Measurements from ENCODE around the gene C9.
"Not testable (repeated sequence)": the region's sequence is repeated elsewhere in the genome, so short reads cannot be mapped to it uniquely, and the experiment has no call there.

The C9 gene

DNA sequence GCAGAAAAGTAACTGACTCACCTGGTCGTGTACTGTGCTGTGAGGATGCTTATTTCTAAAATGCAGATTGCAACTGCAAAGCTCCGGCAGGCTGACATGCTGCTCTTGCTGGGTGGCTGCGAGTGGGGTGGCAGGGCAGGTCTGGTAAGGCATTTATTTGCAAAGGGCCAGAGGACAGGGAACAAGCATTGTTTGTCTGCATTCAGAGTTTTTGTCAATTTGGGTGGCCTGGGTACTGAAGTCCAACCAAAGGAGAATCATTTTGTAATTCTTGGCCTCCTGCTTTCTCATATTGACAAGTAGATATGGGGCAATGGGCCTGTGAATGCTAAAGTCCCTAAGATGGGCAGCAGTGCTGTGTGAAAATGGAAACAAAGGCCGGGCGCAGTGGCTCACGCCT lies at the start of gene C9:
Gene C9, minus strand, starts transcription at position 129 of the 400 bp plus-strand sequence. Its CDS starts 31 bp downstream, at position 98.
- no peak for DNase-seq (ENCODE audit: low spot score)

DNA sequence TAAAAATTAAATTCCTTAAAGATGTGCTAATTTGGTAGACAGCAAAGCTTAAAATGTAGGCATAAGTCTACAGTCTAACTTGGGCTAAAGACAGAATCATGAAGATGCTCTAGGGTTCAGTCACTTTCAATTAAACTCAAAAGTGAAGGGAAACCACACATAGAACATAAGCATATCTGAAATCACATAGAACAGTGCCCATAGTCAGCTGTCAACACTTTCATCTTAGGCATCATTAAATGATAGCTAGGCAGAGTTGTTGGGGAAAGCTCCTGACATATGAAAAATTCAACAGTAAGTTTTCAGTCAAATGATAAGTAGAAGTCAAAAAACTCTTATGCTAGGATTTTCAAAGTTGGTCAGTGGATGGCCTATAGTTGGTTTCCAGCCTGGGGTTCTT lies 49.5 kb upstream of the C9 start:
- no peak for DNase-seq (ENCODE audit: low spot score)

DNA sequence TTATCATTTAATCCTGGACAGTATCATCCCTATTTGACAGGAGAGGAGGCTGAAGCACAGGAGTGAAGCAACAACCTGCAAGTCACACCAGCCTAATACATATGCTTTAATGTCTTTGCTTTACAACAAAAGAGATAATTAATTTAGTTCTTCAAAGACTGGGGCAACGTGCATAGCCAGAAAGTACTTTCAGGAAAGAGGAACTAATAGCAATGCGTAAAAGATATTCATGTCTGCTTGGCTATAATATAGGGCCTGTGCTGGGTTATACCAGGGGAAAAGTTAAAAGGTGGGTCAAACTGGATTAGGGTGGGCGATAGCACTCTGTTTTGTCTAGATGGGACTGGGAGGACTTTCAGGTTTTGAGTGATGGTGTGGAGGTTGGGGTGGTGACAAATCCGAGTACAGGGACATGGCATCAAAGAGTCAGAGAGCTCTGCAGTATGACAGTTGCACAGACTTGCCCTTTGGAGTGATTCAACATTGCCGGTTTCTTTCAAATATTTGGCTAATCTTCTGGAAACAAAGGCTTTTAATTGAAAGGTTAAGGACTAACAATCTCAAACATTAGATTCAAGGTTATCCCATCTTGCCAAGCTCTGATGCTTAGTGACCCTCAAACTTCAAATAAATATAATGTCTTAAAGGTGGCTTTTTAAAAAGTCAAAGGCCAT lies 48.6 kb upstream of the C9 start:
- no peak for DNase-seq (ENCODE audit: low spot score)

DNA sequence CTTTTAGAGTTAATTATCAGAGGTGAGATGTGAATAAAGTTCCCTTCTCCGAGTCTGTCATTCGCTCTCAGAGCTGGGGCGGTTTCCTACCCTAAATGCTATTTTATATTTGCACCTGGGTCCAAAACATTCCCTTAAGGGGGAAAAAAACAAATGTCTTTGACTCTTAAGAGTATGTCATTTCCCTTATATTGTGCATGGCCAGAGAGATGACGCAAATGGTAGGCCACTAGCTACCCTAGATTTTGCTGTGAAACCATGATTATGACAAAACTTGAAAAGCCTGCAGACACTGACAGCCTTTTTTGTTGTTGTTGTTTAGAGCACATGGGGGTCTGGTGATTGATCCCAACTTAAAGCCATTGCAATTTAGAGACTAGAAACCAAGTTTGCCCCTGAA lies 47.7 kb upstream of the C9 start:
- no peak for DNase-seq (ENCODE audit: low spot score)

DNA sequence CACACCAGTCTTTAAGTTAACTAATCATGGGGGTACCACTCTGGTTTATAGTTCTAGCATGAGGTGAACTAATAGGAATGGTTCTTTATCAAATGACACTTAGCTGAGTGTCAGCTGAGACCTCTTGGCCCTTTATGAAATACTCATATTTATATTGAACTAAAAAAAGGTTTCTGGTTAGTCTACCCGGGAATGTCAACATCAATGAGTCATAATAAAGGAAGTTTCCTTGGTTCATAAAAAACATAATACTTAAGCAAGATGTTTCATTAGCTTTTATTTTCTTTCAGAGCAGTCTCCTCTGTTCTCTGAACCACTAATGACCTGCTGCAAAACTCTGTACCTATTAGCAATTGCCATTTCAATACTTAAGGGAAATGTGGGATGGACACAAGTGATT lies 46.8 kb upstream of the C9 start:
- no peak for DNase-seq (ENCODE audit: low spot score)

- DNase-seq (ENCODE audit: low spot score): no peak
These were observed 44.7 kb upstream of the C9 start for GRCh38 chr5:39409033-39409432.

- DNase-seq (ENCODE audit: low spot score): no peak
These were observed 41.0 kb upstream of the C9 start for GRCh38 chr5:39405083-39405843.

DNA sequence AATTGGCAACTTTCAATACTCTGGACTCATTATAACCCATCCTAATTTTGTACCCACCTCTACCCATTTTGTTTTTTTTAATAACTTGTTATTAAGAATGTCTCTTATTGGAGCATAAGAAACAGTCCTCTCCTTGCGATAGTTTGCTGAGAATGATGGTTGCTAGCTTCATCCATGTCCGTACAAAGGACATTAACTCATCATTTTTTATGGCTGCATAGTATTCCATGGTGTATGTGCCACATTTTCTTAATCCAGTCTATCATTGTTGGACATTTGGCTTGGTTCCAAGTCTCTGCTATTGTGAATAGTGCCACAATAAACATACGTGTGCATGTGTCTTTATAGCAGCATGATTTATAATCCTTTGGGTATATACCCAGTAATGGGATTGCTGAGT lies 39.5 kb upstream of the C9 start:
- not testable (repeated sequence) for DNase-seq (ENCODE audit: low spot score)

- DNase-seq (ENCODE audit: low spot score): not testable (repeated sequence)
These were observed 37.8 kb upstream of the C9 start for GRCh38 chr5:39402140-39402539.

- no peak for DNase-seq (ENCODE audit: low spot score)
These were observed 36.7 kb upstream of the C9 start for GRCh38 chr5:39400713-39401578.

- no peak for DNase-seq (ENCODE audit: low spot score)
These were observed 35.1 kb upstream of the C9 start for GRCh38 chr5:39399135-39400036.

GRCh38 chr5:39396843-39397242 lies 32.5 kb upstream of the C9 start:
- no peak for DNase-seq (ENCODE audit: low spot score)

DNA sequence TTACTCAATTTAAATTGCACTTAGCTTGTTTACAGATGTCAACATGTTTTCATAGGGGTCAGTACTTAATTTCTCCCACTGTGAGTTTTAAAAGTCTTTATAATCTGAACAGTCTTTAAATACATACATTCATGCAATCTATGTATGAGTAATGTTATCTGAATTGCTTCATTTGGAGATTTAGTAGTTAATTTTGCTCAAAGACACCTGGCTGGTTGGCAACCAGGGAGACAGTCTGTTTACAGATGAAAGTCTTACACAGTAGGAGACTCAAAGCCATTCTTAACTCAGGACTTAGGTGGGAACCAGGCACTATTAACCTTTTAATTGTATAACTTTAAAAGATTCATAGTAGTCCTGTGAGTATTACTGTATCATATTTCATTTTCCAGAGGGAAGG lies 31.2 kb upstream of the C9 start:
- DNase-seq (ENCODE audit: low spot score): no peak

DNA sequence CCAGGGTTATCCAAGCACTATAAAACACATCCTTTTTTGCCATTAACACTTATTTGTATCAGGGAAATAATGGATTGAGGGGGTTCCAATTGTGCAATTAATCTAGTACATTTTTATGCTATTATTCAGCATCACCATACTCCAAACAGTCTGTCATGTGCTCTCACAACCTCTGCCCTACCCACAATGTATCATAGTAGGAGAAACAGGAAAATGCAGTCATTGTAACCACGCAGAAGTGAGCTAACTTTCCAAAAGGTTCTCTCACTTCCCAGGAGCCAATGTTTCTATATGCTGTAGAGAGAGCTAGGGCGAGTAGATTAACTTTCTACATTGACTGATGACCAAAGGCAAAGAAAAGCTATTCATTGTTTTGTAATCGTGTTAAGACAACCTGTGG lies 30.7 kb upstream of the C9 start:
- no peak for DNase-seq (ENCODE audit: low spot score)

DNA sequence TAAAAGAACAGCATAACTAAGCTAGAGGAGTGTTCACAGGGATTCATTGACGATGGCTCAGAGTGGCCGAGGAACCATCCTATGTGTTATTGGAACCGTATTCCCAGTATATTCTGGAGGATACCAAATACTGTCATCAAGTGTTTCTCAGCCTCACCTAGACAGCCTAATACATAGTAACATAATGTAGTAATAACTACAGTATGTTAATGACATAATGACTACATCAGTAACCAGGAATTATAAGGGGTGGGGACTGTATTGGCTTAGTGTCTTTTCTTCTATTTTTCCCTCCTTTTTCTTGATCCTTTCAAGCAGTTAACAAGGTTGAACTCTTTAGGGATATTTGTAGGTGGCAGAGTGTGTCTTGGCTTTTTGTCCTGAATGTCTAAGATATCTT lies 26.6 kb upstream of the C9 start:
- no peak for DNase-seq (ENCODE audit: low spot score)

- DNase-seq (ENCODE audit: low spot score): no peak
These were observed 23.0 kb upstream of the C9 start for GRCh38 chr5:39387293-39387692.

- DNase-seq (ENCODE audit: low spot score): no peak
These were observed 20.0 kb upstream of the C9 start for GRCh38 chr5:39384271-39384670.

GRCh38 chr5:39381376-39381775 lies 17.1 kb upstream of the C9 start:
- DNase-seq (ENCODE audit: low spot score): no peak

- no peak for DNase-seq (ENCODE audit: low spot score)
These were observed 15.4 kb upstream of the C9 start for GRCh38 chr5:39379693-39380092.

- DNase-seq (ENCODE audit: low spot score): no peak
These were observed 13.3 kb upstream of the C9 start for GRCh38 chr5:39377613-39378012.

GRCh38 chr5:39376293-39376714 lies 12.0 kb upstream of the C9 start:
- DNase-seq (ENCODE audit: low spot score): peak; percentile 68

GRCh38 chr5:39373791-39374190 lies 9.5 kb upstream of the C9 start:
- DNase-seq (ENCODE audit: low spot score): no peak

Measured in NAMALWA (cell line).